Right ventricle myocardium inferior (tissue), 1 donor: ENCODE results near the gene ATAD3C. TPM values are rescaled to one million over a fixed set of nuclear protein-coding genes. Genes with fewer than 3 reads are reported as not detected.
A peak's percentile ranks its signal among the peaks of the same experiment; 100 is the strongest.
"Not testable (repeated sequence)": the region's sequence is repeated elsewhere in the genome, so short reads cannot be mapped to it uniquely, and the experiment has no call there.

Experiments
- ATAC-seq: fragments of 200-7000 bp; cut with Tn5 transposase; one replicate; pipeline ENCODE4 v1.9.1; 2020; ENCODE audit warnings: mild to moderate bottlenecking, moderate library complexity
- DNase-seq: peaks from one replicate; pipeline ENCODE4 v3.0.0; 2021; ENCODE audit errors: missing footprints
- intact Hi-C: fragments of 100-400 bp; cut with DNase I; formaldehyde crosslinking; loops from one replicate; pipeline ENCODE4 v1.11.0; 2022
- total RNA-seq: library from RNA; stranded (reverse); fragmentation: NEBNext Ultra II Directional; extraction: Animal tissue kit (Norgen Biotek cat#: 25700); gene quantifications from one replicate; pipeline ENCODE4 v1.2.1, GENCODE V29; 2021
- donor health status: DM: no; HTN: yes; CAD: no; lungs with severe emphysema.

The ATAD3C gene
- total RNA-seq, 1 donor from 2014 or later: 1.8 TPM

DNA sequence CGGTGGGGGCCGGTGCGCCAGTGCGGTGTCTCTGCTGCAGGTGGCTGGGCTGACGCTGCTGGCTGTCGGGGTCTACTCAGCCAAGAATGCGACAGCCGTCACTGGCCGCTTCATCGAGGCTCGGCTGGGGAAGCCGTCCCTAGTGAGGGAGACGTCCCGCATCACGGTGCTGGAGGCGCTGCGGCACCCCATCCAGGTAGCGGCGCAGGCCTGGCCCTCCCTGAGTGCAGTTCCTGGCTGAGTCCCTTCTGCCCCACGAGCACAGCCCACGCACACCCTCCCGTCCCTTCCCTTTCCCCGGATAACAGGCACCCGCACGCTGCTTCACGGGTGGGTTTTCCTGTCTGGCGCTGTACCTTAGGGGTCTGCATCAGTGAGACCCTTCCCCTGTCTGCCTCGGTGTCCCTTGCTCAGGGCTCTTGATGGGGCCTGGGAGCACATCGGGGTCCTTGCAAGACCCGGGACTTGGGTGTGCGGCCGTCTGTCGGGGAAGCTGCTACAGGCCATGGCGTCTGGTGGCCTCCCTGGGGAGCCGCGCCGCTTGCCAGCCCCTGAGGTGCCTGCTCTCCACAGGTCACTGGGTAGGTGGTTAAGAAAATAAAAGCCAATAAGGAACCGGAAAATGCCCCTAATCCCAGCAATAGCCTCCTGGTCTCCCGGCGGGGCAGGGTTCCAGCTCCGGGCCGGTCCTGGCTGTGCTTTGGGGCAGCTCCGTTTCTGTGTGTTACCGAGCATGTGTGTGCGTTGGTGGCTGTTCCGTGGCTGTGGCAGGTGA lies 35.7 kb downstream of the ATAD3C start:
- ATAC-seq, intact Hi-C loops: not testable (repeated sequence)
- DNase-seq: peak; percentile 26

DNA sequence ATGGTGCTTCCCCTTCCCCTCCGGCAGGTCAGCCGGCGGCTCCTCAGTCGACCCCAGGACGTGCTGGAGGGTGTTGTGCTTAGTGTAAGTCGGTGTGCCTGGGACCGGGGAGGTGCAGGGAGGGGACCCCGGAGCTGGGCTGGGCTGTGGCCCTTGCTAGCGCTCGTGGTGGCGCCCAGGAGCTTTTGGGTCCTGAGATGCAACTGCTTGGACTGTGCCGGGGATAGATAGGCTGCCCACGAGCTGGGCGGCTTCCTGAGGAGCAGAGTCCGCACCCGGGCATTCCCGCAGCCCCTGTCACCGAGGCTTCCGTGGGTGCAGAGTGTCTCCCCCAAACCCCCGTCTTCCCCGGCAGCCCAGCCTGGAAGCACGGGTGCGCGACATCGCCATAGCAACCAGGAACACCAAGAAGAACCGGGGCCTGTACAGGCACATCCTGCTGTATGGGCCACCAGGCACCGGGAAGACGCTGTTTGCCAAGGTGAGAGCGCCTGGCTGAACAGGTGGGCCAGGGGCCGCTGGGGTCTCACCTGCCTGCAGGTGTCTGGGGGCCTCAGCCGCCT lies 36.3 kb downstream of the ATAD3C start:
- DNase-seq: peak; percentile 66
- ATAC-seq, intact Hi-C loops: not testable (repeated sequence)

DNA sequence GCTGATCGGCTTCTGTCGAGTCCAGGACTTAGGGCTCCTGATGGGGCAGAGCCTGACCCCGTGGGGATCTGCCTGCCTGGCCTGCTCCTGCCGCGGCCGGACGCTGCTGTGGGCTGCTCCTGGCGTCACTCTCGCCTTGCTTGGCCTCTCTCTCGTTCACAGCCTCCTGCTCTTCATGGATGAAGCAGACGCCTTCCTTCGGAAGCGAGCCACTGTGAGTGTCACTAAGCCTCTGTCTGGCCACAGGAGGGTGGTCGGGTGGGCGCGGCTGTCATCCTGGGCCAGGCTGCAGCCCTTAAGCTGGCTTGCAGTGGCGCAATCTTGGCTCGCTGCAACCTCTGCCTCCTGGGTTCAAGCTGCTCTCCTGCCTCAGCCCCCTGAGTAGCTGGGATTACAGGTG lies 38.2 kb downstream of the ATAD3C start:
- ATAC-seq (no peak), DNase-seq (peak; percentile 23)
- intact Hi-C loops: no loop called here

DNA sequence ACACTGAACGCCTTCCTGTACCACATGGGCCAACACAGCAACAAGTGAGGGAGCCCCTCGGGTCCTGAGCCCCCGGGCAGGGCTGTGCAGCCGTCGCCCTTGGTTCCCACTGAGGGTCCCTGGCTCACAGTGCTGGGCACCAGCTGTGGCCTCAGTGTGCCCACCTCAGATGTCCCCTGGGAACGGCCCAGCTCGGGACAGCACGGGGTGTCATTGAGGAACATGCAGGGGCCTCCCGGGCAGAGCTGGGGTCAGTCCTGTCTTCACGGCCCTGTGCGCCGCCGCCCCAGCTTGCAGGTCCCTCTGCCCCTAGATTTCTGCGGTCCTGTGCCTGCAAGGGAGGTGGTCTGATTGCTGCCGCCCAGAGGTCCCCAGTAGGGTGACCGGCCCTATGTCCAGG lies 39.7 kb downstream of the ATAD3C start:
- intact Hi-C loops: no loop called here
- peak; percentile 27 for DNase-seq
- no peak for ATAC-seq

DNA sequence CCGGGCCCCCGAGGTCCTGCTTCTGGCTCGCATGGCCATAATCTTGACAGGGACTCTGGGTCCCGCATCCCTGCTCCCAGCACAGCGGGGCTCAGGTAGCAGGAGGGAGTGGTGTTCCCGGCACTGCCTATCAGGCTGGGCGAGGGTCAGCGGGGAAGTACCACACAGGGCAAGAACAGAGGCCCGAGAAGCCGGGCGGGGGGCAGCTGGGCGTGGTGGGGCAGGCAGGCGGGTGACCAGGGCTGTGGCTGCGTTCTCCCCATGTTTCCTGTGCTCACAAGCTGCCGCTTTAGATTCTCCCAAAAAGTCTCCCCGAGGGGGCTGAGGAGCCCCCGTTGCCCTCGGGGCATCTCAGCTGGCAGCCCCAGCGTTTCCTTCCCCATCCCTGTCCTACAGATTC lies 40.4 kb downstream of the ATAD3C start:
- intact Hi-C loops: no loop called here

DNA sequence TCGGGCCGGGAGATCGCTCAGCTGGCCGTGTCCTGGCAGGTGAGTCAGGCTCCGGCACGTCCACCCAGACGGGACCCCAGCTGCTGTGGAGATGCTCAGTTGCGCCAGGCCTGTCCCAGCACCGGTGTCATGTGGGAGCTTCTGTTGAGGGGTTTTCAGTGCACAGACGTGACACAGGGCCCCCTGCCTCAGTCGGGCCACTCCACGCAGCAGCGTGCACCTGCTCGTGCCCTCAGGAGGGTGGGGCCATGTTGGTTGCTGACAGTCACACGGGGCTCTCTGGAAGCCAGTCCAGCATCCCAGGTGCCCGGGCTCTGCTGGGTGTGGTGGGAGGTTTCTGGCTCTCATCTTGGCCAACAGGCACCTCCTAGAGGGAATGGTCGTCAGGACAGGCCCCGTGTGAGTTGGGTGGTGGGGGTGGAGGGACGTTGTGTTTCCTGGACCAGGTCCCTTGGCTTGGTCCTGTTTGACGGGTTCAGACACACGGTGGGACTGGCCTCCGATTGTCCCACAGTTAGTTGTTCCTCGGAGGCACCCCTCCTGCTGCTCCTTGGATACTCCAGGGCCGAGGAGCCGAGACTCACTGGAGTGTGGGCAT lies 41.2 kb downstream of the ATAD3C start:
- DNase-seq: peak; percentile 37
- intact Hi-C loops: no loop called here

More for the DNA sequence above, 40.4 kb downstream of the ATAD3C start:
- ATAC-seq: no peak
- peak; percentile 48 for DNase-seq

DNA sequence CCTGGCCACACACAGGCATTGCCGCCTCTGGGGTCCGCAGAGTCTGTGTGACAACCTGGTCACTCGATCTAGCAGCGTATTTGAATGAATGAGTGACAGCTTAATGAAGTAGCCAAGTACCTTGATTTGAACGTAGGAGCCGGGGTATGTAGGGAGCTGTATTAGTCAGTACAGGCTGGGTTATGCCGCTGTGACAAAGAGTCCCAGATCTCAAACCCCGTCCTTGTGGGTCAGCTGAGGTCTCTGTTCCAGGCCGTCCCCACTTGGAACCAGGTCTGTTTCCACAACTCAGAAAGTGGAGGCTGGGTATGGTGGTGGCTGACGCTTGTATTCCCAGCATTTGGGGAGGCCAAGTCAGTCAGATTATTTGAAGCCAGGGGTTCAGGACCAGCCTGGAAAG lies 42.1 kb downstream of the ATAD3C start:
- ATAC-seq (no peak), DNase-seq (peak; percentile 53)
- intact Hi-C loops: no loop called here

More for the DNA sequence above, 41.2 kb downstream of the ATAD3C start:
- ATAC-seq: no peak

DNA sequence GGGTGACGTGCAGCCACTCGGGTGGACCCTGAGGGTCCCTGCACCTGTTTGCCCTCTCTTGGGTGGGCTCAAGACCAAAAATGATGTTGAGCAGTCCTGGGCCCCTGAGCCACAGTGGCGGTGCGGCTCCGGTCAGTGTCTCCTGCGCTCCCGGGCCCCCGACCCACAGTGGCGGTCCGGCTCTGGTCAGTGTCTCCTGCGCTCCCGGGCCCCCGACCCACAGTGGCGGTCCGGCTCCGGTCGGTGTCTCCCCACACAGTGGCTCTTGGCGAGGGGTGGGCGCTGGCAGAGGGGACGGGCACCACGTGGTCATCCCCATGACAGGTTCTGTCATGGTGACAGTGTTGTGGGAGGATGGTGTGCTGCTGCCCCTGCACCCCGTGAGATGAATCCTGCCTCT lies 44.8 kb downstream of the ATAD3C start:
- ATAC-seq, intact Hi-C loops: not testable (repeated sequence)
- peak; percentile 11 for DNase-seq

DNA sequence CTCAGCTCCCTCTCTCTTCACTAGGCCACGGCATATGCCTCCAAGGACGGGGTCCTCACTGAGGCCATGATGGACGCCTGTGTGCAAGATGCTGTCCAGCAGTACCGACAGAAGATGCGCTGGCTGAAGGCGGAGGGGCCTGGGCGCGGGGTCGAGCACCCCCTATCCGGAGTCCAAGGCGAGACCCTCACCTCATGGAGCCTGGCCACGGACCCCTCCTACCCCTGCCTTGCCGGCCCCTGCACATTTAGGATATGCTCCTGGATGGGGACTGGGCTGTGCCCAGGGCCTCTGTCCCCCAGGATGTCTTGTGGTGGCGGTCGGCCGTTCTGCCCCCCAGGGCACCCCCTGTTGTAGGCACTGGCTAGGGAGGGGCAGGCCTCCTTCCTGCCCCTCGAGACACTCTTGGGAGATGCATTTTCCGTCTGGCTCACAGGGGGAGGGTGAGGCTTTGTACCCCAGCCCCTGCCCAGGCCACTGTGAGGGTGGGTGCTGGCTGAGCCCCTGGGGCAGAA lies 46.0 kb downstream of the ATAD3C start:
- intact Hi-C loops, ATAC-seq: not testable (repeated sequence)
- peak; percentile 67 for DNase-seq

DNA sequence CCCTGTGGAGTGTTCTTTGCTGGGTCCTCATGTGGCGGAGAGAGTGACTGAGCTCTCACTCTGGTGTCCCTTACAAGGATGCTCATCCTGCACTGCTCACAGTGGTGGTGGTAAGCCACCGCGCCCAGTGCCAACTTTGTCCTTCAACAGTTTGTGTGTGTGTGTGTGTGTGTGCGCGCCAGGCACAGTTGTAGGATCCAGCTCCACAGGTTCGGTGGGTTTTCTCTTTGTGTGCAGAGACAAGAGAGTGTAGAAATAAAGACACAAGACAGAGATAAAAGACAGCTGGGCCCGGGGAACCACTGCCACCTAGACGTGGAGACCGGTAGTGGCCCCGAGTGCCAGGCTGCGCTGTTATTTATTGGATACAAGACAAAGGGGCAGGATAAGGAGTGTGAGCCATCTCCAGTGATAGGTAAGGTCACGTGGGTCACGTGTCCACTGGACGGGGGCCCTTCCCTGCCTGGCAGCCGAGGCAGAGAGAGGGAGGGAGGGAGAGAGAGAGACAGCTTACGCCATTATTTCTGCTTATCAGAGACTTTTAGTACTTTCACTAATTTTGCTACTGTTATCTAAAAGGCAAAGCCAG lies 55.4 kb downstream of the ATAD3C start:
- peak; percentile 58 for ATAC-seq
- intact Hi-C loops: not testable (repeated sequence)
- peak; percentile 76 for DNase-seq

DNA sequence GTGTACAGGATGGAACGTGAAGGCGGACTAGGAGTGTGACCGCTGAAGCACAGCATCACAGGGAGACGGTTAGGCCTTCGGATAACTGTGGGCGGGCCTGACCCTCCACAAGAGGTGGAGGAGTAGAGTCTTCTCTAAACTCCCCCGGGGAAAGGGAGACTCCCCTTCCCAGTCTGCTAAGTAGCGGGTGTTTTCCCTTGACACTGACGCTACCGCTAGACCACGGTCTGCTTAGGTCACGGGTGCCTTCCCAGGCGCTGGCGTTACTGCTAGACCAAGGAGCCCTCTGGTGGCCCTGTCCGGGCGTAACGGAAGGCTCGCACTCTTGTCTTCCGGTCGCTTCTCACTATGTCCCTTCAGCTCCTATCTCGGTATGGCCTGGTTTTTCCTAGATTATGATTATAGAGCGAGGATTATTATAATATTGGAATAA lies 55.9 kb downstream of the ATAD3C start:
- intact Hi-C loops: not testable (repeated sequence)
- peak; percentile 56 for ATAC-seq
- DNase-seq: peak; percentile 69

DNA sequence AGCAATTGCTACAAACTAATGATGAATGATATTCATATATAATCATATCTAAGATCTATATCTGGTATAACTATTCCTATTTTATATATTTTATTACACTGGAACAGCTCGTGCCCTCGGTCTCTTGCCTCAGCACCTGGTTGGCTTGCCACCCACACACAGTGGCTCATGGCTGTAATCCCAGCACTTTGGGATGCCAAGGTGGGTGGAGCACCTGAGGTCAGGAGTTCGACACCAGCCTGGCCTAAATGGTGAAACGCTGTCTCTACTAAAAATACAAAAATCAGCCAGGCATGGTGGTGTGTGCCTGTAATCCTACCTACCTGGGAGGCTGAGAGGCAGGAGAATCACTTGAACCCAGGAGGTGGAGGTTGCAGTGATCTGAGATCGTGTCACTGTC lies 56.3 kb downstream of the ATAD3C start:
- peak; percentile 41 for DNase-seq
- ATAC-seq, intact Hi-C loops: not testable (repeated sequence)

DNA sequence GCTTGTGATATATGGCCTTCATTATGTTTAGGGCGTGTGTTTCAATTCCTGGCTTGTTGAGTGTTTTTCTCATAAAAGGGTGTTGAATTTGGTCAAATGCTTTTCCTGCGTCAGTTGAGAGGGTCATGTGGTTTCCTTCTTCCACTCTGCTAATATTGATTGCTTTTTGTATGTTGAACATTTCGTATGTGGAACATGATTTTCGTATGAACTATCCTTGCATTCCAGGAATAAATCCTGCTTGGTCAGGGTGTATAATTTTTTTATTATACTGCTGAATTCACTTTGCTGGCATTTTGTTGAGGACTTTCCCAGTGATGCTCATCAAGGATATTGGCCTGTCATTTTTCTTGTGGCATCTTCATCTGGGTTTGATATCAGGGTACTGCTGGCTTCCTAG lies 57.8 kb downstream of the ATAD3C start:
- intact Hi-C loops: no loop called here
- ATAC-seq (no peak), DNase-seq (no peak)

DNA sequence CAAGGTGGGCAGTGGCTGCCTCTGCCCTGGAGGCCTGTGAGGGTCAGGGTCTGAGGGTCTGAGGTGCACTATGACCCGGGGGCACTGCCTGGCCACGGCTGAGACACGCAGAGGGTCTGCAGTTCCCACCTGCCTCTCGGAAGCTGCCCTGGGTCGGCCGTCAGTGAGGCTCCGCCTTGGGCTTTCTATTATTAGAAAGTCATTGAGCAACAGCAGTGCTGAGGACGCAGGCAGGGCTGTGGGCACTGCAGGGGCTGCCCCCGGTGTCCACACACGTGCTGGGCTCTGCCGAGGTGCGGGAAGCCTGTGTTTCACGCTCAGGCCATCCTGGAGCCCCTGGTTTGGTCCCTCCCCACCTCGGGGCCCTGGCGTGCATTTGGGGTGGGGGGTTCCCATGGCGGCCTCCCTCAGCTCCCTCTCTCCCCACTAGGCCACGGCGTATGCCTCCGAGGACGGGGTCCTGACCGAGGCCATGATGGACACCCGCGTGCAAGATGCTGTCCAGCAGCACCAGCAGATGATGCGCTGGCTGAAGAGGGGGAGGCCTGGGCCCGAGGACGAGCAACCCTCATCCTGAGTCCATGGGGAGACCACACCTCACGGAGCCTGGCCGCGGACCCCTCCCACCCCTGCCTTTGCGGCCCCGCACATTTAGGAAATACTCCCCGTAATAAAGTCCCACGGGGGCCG lies 59.4 kb downstream of the ATAD3C start:
- DNase-seq (peak; percentile 43), ATAC-seq (peak; percentile 38)
- intact Hi-C loops: not testable (repeated sequence)

DNA sequence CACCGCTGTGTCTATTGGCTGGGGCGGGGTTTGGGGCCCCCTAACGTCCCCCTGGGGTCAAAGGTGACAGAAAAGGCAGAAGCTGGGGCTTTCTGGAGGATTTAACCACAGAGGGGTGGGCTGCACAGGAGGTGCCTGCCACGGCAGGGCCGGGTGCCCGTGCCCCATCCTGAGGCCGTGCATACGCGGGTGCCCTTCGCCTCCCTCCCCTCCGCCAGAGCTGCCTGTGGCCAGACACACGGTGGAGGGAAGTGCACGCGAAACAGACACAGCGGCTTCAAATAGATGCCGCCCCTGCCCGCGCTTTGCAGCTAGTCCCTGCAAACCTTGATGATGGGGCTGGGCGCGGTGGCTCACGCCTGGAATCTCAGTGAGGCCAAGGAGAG lies 60.0 kb downstream of the ATAD3C start:
- intact Hi-C loops, ATAC-seq: not testable (repeated sequence)
- peak; percentile 15 for DNase-seq

DNA sequence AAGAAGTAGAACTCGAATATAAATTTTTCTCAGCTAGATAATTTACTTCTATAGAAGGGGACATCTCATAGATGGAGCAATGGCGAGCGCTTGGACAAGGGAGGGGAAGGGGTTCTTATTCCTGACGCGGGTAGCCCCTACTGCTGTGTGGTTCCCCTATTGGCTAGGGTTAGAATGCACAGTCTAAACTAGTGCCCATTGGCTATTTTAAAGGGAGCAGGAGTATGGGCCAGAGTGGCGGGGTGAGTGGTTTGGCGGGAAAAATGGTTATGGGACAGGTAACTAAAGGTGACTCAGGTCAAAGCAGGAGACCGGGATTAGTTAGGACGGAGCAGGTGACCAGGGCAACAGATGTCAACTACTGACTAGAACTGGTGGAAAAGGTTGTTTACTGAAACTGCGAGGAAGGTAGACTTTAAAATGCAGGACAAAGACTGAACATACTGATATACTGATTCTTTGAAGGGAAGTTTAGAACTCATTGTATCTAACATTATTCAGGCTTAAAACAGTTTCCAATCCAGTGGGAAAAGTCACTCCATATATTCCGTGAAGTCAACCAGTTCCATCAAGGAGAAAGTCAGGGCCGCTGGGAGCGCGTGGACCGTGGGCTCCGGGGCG lies 61.5 kb downstream of the ATAD3C start:
- ATAC-seq (no peak), DNase-seq (peak; percentile 20)
- intact Hi-C loops: loop anchor here (10.0 kb wide), 1 partner anchor 64 kb away; the partner anchor contains the start of gene SSU72

DNA sequence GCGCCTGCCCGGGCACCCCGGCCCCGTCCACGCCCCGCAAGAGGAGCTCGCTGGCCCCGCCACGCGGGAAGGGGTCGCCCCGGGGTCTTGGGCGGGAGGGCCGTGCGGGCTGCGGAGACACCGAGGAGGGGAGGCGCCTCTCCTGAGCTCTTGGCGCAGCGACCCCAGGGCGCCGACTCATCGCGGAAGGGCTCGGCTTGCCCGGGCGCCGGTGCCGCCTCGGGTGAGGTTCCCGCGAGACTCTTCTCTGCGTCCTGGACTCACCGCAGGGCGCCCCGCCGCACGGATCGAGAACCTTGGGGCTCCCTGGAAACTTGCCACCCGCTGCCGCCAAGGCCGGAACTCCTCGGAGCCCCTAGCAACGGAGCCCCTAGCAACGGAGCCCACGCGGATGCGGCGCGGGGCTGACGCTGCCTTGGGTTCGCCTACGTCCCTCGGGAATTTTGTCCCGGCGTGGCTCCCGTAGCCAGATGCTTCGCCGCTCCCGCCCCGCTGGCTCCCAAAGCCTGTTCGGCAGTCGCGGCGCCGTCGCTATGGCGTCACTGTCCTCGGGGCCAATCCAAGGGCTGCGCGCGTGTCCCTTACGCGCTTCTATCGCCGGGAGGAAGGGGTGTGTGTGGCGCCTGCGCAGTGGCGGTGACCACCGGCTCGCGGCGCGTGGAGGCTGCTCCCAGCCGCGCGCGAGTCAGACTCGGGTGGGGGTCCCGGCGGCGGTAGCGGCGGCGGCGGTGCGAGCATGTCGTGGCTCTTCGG lies 62.2 kb downstream of the ATAD3C start, which contains the start of gene ATAD3A:
TSS of gene ATAD3A (plus strand) at position 630 of the 753 bp plus-strand sequence. CDS start at position 737, 107 bp downstream.
- ATAC-seq (peak; percentile 97), DNase-seq (peak; percentile 100)
- intact Hi-C loops: loop anchor here (10.0 kb wide), 1 partner anchor 63 kb away; the partner anchor contains the start of gene SSU72
